Measurements from ENCODE around the gene CD276.

DNA sequence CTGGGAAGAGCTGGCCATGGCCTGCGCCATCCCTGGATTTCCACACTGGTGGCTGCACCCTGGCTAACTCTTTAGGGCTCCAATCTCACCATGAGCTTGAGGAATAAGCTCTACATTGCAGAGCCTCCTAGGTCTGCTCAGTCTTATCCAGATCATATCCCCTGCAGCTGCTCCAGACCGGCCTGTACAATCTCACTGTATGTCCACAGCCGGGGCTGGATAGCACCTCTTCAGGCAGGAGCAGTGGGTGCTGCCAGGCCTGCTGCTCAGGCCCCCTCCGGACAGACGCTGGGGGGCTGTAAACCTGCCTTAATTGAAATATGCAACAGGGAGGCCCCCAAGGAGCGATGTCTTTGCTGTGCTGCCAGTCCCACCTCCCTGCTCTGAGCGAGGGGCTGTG is 53.4 kb downstream of the CD276 start:
- TF ChIP-seq, protein P1, sequence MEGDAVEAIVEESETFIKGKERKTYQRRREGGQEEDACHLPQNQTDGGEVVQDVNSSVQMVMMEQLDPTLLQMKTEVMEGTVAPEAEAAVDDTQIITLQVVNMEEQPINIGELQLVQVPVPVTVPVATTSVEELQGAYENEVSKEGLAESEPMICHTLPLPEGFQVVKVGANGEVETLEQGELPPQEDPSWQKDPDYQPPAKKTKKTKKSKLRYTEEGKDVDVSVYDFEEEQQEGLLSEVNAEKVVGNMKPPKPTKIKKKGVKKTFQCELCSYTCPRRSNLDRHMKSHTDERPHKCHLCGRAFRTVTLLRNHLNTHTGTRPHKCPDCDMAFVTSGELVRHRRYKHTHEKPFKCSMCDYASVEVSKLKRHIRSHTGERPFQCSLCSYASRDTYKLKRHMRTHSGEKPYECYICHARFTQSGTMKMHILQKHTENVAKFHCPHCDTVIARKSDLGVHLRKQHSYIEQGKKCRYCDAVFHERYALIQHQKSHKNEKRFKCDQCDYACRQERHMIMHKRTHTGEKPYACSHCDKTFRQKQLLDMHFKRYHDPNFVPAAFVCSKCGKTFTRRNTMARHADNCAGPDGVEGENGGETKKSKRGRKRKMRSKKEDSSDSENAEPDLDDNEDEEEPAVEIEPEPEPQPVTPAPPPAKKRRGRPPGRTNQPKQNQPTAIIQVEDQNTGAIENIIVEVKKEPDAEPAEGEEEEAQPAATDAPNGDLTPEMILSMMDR (conservative IDR thresholded peaks at IDR 0.05; ENCODE audit: low read length), result no peak
- TF ChIP-seq EZH2phosphoT487 (IDR thresholded peaks at IDR 0.05; ENCODE audit: borderline replicate concordance, low read depth, low read length), result no peak

Measured in OCI-LY7 (cell line).